Measurements from ENCODE around the gene NOX5. TPM values are rescaled to one million over a fixed set of nuclear protein-coding genes. Genes with fewer than 3 reads are reported as not detected.

NOX5 gene
- total and polyA plus RNA-seq, 2 of the 13 experiments (the other 11 are each of a cell fraction or from before 2014, with no cell fraction given), result not detected

DNA sequence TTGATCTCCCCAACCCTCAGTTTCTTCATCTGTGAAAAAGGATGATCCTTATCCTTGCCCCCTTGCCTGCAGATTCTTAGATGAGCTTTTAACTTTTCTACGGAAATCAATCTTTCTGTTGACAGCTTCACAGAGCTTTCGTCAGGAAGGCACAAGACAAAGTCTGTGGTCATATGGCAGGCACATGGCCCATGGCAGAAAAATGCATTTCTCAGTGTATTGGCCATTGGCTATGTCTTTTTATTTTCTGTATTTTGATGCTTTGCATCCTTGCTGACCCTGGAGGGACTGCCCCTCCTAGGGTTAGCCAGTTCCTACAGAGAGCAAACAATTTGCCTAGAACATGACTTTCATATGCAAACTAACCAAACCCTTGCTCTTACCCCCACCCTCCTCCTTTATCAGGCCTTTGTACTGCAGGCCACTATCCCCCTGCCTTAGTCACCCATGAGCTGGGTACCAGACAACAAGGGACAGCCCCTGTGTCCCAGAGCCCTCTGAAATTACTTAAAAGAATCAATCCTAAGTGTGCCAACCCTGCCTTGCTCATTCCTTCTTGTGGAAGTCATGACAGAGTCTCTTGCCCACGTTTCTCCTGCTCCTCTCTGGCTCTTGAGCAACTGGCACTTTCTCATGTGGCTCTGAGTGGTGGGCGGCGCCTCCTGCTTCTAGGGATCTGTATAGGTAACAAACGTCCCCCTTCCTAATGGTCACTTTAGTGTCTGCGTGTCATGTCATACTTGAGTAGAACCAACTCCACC is 24.1 kb upstream of the NOX5 start (continued):
- no peak for TF ChIP-seq ZBTB39 (CRISPR knock-in tag; IDR thresholded peaks at IDR 0.05)
- TF ChIP-seq ZFP36L1 (CRISPR knock-in tag; IDR thresholded peaks at IDR 0.05), result no peak
- TF ChIP-seq TCF7 (IDR thresholded peaks at IDR 0.05; ENCODE audit: low read depth), result no peak
- no peak for TF ChIP-seq POLR2A (IDR thresholded peaks at IDR 0.05; ENCODE audit: insufficient read depth in 1 of 2, low read depth in 2 of 2, low read length in 2 of 2)
- TF ChIP-seq EZH2 (conservative IDR thresholded peaks at IDR 0.05; ENCODE audit: low read depth, low read length), result no peak
- no peak for TF ChIP-seq MEIS2 (CRISPR knock-in tag; IDR thresholded peaks at IDR 0.05)
- no peak for TF ChIP-seq KLF15 (CRISPR knock-in tag; IDR thresholded peaks at IDR 0.05; ENCODE audit: borderline replicate concordance)
- no peak for TF ChIP-seq ZNF605 (CRISPR knock-in tag; IDR thresholded peaks at IDR 0.05)

GRCh38 chr15:68990992-68991500 is 23.4 kb upstream of the NOX5 start:
- intact Hi-C loops (cut with micrococcal nuclease; ENCODE audit: unreplicated experiment) (no loop called here), in situ Hi-C loops (cut with HindIII; ENCODE audit: extremely low pct_ligation_motif_present, low pct_unique_long_range_greater_than_20kb) (no loop called here)
- no peaks in the 10 kb centered on the region for H3K9me3 ChIP-seq (ENCODE audit: low read length)
- no peak overlapping the region for H3K9ac ChIP-seq (ENCODE audit: insufficient read depth, low read depth, low read length)
- 0 out of 5 replicates have a peak, but pooled peaks cover 0 to 6% of the 10 kb centered on the region in 2 experiments for H3K27me3 ChIP-seq (ENCODE audit: control insufficient read depth in 1 of 2, insufficient read depth in 2 of 2, low read length in 2 of 2)
- H4K20me1 ChIP-seq (ENCODE audit: insufficient read depth, low read length), result no peaks in the 10 kb centered on the region
- H3K27ac ChIP-seq (ENCODE audit: extremely low read length, insufficient read depth, low read length), result no peak overlapping the region
- H3K36me3 ChIP-seq (replicated peaks in 1 of 2; ENCODE audit: control insufficient read depth in 1 of 2, insufficient read depth in 2 of 2, low read length in 2 of 2), result no peaks in the 10 kb centered on the region
- TF ChIP-seq NCOA5 (CRISPR knock-in tag; IDR thresholded peaks at IDR 0.05) (no peak), ZNF431 (CRISPR knock-in tag; IDR thresholded peaks at IDR 0.05; ENCODE audit: borderline replicate concordance, low read depth) (no peak), SP4 (CRISPR knock-in tag; IDR thresholded peaks at IDR 0.05) (no peak)
- TF ChIP-seq, protein P1, sequence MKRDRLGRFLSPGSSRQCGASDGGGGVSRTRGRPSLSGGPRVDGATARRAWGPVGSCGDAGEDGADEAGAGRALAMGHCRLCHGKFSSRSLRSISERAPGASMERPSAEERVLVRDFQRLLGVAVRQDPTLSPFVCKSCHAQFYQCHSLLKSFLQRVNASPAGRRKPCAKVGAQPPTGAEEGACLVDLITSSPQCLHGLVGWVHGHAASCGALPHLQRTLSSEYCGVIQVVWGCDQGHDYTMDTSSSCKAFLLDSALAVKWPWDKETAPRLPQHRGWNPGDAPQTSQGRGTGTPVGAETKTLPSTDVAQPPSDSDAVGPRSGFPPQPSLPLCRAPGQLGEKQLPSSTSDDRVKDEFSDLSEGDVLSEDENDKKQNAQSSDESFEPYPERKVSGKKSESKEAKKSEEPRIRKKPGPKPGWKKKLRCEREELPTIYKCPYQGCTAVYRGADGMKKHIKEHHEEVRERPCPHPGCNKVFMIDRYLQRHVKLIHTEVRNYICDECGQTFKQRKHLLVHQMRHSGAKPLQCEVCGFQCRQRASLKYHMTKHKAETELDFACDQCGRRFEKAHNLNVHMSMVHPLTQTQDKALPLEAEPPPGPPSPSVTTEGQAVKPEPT (CRISPR knock-in tag; IDR thresholded peaks at IDR 0.05; ENCODE audit: low read depth), result no peak
- DNase-seq (ENCODE audit: low spot score), result no peak
- H3K4me1 ChIP-seq (ENCODE audit: insufficient read depth, low read length), result no peaks in the 10 kb centered on the region
- 22% methylated on average over 3 of the region's 5 CpGs for WGBS (ENCODE audit: low lambda C conversion rate)
- H2AFZ ChIP-seq (ENCODE audit: low read length), result no peak overlapping the region
- ATAC-seq, result no peak
- H3K4me2 ChIP-seq (ENCODE audit: low read depth, low read length), result no peak overlapping the region
- H3K4me3 ChIP-seq (replicated peaks in 1 of 3; ENCODE audit: insufficient read depth in 1 of 3, low read depth in 2 of 3, low read length in 3 of 3), result no peak overlapping the region
- no TSS peak for BruUV-seq (replicated peaks)
- ChIA-PET CTCF (ENCODE audit: low intra/inter-chr PET ratio, low total read pairs) (no interaction called here), POLR2A (no interaction called here)
- no peak for FAIRE-seq
- H3K79me2 ChIP-seq (ENCODE audit: insufficient read depth, low read length), result no peaks in the 10 kb centered on the region
